ENCODE results near the gene LCN10.
"Not testable (repeated sequence)": the region's sequence is repeated elsewhere in the genome, so short reads cannot be mapped to it uniquely, and the experiment has no call there.

LCN10 gene

GRCh38 chr9:136757751-136758140, 15.0 kb upstream of the LCN10 start:
- Histone ChIP-seq H3K27me3 (replicated peaks; ENCODE audit: control insufficient read depth, insufficient read depth, low read length) (no peaks in the 10 kb centered on the region), H3K36me3 (ENCODE audit: control insufficient read depth, insufficient read depth, low read length) (no peaks in the 10 kb centered on the region), H3K4me3 (replicated peaks; ENCODE audit: low read depth, low read length) (no peak overlapping the region)
- TF ChIP-seq CTCF (IDR thresholded peaks at IDR 0.05; ENCODE audit: insufficient read depth, low read length, poor library complexity, severe bottlenecking): no peak
- no peak for DNase-seq (ENCODE audit: extremely low read depth, insufficient read length)

- no peak for TF ChIP-seq CTCF (IDR thresholded peaks at IDR 0.05; ENCODE audit: insufficient read depth, low read length, poor library complexity, severe bottlenecking)
- Histone ChIP-seq H3K36me3 (ENCODE audit: control insufficient read depth, insufficient read depth, low read length) (no peaks in the 10 kb centered on the region), H3K27me3 (replicated peaks; ENCODE audit: control insufficient read depth, insufficient read depth, low read length) (no peaks in the 10 kb centered on the region), H3K4me3 (replicated peaks; ENCODE audit: low read depth, low read length) (no peak overlapping the region)
- no peak for DNase-seq (ENCODE audit: extremely low read depth, insufficient read length)
Measured at GRCh38 chr9:136757328-136757727, 14.6 kb upstream of the LCN10 start.

GRCh38 chr9:136756836-136757235, 14.1 kb upstream of the LCN10 start:
- TF ChIP-seq CTCF (IDR thresholded peaks at IDR 0.05; ENCODE audit: insufficient read depth, low read length, poor library complexity, severe bottlenecking): no peak
- DNase-seq (ENCODE audit: extremely low read depth, insufficient read length): no peak
- Histone ChIP-seq H3K4me3 (replicated peaks; ENCODE audit: low read depth, low read length) (no peak overlapping the region), H3K27me3 (replicated peaks; ENCODE audit: control insufficient read depth, insufficient read depth, low read length) (no peaks in the 10 kb centered on the region), H3K36me3 (ENCODE audit: control insufficient read depth, insufficient read depth, low read length) (no peaks in the 10 kb centered on the region)

- H3K27me3 ChIP-seq (replicated peaks; ENCODE audit: control insufficient read depth, insufficient read depth, low read length): no peaks in the 10 kb centered on the region
- no peaks in the 10 kb centered on the region for H3K36me3 ChIP-seq (ENCODE audit: control insufficient read depth, insufficient read depth, low read length)
- DNase-seq (ENCODE audit: extremely low read depth, insufficient read length): no peak
- TF ChIP-seq CTCF (IDR thresholded peaks at IDR 0.05; ENCODE audit: insufficient read depth, low read length, poor library complexity, severe bottlenecking): no peak
- no peak overlapping the region for H3K4me3 ChIP-seq (replicated peaks; ENCODE audit: low read depth, low read length)
Measured at GRCh38 chr9:136756134-136756438, 13.3 kb upstream of the LCN10 start.

- H3K27me3 ChIP-seq (replicated peaks; ENCODE audit: control insufficient read depth, insufficient read depth, low read length); H3K36me3 ChIP-seq (ENCODE audit: control insufficient read depth, insufficient read depth, low read length); H3K4me3 ChIP-seq (replicated peaks; ENCODE audit: low read depth, low read length); DNase-seq (ENCODE audit: extremely low read depth, insufficient read length): not testable (repeated sequence)
Measured at GRCh38 chr9:136755302-136756133, 12.8 kb upstream of the LCN10 start.

GRCh38 chr9:136754626-136755301, 12.0 kb upstream of the LCN10 start:
- Histone ChIP-seq H3K4me3 (replicated peaks; ENCODE audit: low read depth, low read length) (no peak overlapping the region), H3K36me3 (ENCODE audit: control insufficient read depth, insufficient read depth, low read length) (no peaks in the 10 kb centered on the region), H3K27me3 (replicated peaks; ENCODE audit: control insufficient read depth, insufficient read depth, low read length) (no peaks in the 10 kb centered on the region)
- no peak for TF ChIP-seq CTCF (IDR thresholded peaks at IDR 0.05; ENCODE audit: insufficient read depth, low read length, poor library complexity, severe bottlenecking)
- DNase-seq (ENCODE audit: extremely low read depth, insufficient read length): no peak
